Neural cell (in vitro differentiated cells): Measurements from ENCODE around the gene TRIM29. TPM values are rescaled to one million over a fixed set of nuclear protein-coding genes. Genes with fewer than 3 reads are reported as not detected.
A peak's percentile ranks its signal among the peaks of the same experiment; 100 is the strongest.

Experiments
- H2AFZ ChIP-seq: fragments of 200-600, 300-800 bp; sonication (generic), shearing (Covaris generic); 2 replicates; pipeline ENCODE4 v1.6.0; 2014; ENCODE audit warnings: low read depth, mild to moderate bottlenecking, antibody characterized with exemption, low read length, moderate library complexity
- H3F3A ChIP-seq: fragments of 200-600 bp; shearing (Covaris generic); 2 replicates; pipeline ENCODE4 v1.6.1; 2016; ENCODE audit warnings: mild to moderate bottlenecking, moderate library complexity, mixed read lengths, antibody characterized with exemption, low read length; ENCODE audit not compliant: insufficient read depth, poor library complexity, severe bottlenecking
- H3K27ac ChIP-seq: fragments of 200-600, 300-800 bp; sonication (generic), shearing (Covaris generic); 2 replicates; pipeline ENCODE4 v1.5.1; 2014; ENCODE audit warnings: mild to moderate bottlenecking, low read length, moderate library complexity
- H3K27me3 ChIP-seq: fragments of 300-800, 200-600 bp; sonication (generic), shearing (Covaris generic); 2 replicates; pipeline ENCODE4 v1.6.0; 2014; ENCODE audit warnings: mild to moderate bottlenecking, low read depth, low read length, moderate library complexity; ENCODE audit not compliant: insufficient read depth
- H3K36me3 ChIP-seq: fragments of 300-800, 200-600 bp; sonication (generic), shearing (Covaris generic); 2 replicates; pipeline ENCODE4 v1.5.1; 2014; ENCODE audit warnings: mild to moderate bottlenecking, antibody characterized with exemption, low read length, moderate library complexity; ENCODE audit not compliant: insufficient read depth
- H3K4me2 ChIP-seq: fragments of 300-800, 200-600 bp; sonication (generic), shearing (Covaris generic); 2 replicates; pipeline ENCODE4 v1.6.0; 2014; ENCODE audit warnings: mild to moderate bottlenecking, low read length
- H3K4me3 ChIP-seq: fragments of 300-800, 200-600 bp; sonication (generic), shearing (Covaris generic); 2 replicates; pipeline ENCODE4 v1.5.1; 2014; ENCODE audit warnings: mild to moderate bottlenecking, low read length, moderate library complexity
- H3K79me2 ChIP-seq: fragments of 200-600 bp; shearing (Covaris generic); replicated peaks from 2 replicates; pipeline ENCODE4 v1.6.0; 2014; ENCODE audit warnings: mild to moderate bottlenecking, low read length, moderate library complexity; ENCODE audit not compliant: insufficient read depth
- H3K9ac ChIP-seq: fragments of 300-800, 200-600 bp; sonication (generic), shearing (Covaris generic); 2 replicates; pipeline ENCODE4 v1.6.1; 2016; ENCODE audit warnings: mild to moderate bottlenecking, low read length, mixed read lengths
- H3K9me2 ChIP-seq: fragments of 200-600 bp; shearing (Covaris generic); 2 replicates; pipeline ENCODE4 v1.6.1; 2016; ENCODE audit warnings: mild to moderate bottlenecking, low read length, mixed read lengths; ENCODE audit not compliant: insufficient read depth
- H3K9me3 ChIP-seq: fragments of 200-600, 300-800 bp; sonication (generic), shearing (Covaris generic); 2 replicates; pipeline ENCODE4 v1.6.1; 2016; ENCODE audit warnings: mild to moderate bottlenecking, mixed run types, low read length, moderate library complexity, mixed read lengths
- H4K20me1 ChIP-seq: fragments of 200-600 bp; shearing (Covaris generic); 2 replicates; pipeline ENCODE4 v1.6.1; 2016; ENCODE audit warnings: mild to moderate bottlenecking, mixed run types; ENCODE audit not compliant: insufficient read depth
- EP300 ChIP-seq: fragments of 450-650 bp; conservative IDR thresholded peaks from 2 replicates; pipeline ENCODE4 v1.6.1; 2014; ENCODE audit warnings: antibody characterized with exemption, mild to moderate bottlenecking, moderate library complexity; ENCODE audit not compliant: poor library complexity, severe bottlenecking
- EZH2 ChIP-seq: fragments of 200-600, 300-800 bp; shearing (Covaris generic), sonication (generic); IDR thresholded peaks from 2 replicates; pipeline ENCODE4 v1.6.1; 2014; ENCODE audit warnings: antibody characterized with exemption, low read length, borderline replicate concordance, mild to moderate bottlenecking; ENCODE audit not compliant: insufficient read depth, poor library complexity, severe bottlenecking
- MXI1 ChIP-seq: fragments of 450-650 bp; conservative IDR thresholded peaks from 2 replicates; pipeline ENCODE4 v1.6.1; 2014; ENCODE audit warnings: antibody characterized with exemption, mild to moderate bottlenecking; ENCODE audit not compliant: poor library complexity, severe bottlenecking
- POLR2AphosphoS5 ChIP-seq: IDR thresholded peaks from 2 replicates; pipeline ENCODE4 v1.6.1; 2012
- RAD21 ChIP-seq: fragments of 450-650 bp; conservative IDR thresholded peaks from 2 replicates; pipeline ENCODE4 v1.6.1; 2014; ENCODE audit warnings: antibody characterized with exemption, mild to moderate bottlenecking, moderate library complexity
- SMC3 ChIP-seq: fragments of 450-650 bp; conservative IDR thresholded peaks from 2 replicates; pipeline ENCODE4 v1.6.1; 2014; ENCODE audit warnings: antibody characterized with exemption, mild to moderate bottlenecking, moderate library complexity; ENCODE audit not compliant: poor library complexity
- TAF1 ChIP-seq: IDR thresholded peaks from 2 replicates; pipeline ENCODE4 v1.6.1; 2012; ENCODE audit warnings: low read depth
- polyA plus RNA-seq: library from polyadenylated mRNA; depleted of rRNA; stranded (reverse); fragments of >200 nt; gene quantifications from 2 replicates; pipeline ENCODE4 v1.2.3, GENCODE V29; 2014
- TF ChIP-seq, protein P1 (sequence below): fragments of 450-650 bp; IDR thresholded peaks from 2 replicates; pipeline ENCODE4 v1.5.1; 2014; ENCODE audit warnings: antibody characterized with exemption, mild to moderate bottlenecking, moderate library complexity; ENCODE audit not compliant: poor library complexity, severe bottlenecking
- TF ChIP-seq, protein P2 (sequence below): IDR thresholded peaks from 2 replicates; pipeline ENCODE4 v1.6.1; 2012; ENCODE audit warnings: borderline replicate concordance

TRIM29 gene
- polyA plus RNA-seq, 1 donor from 2014 or later: 0.82 TPM

DNA sequence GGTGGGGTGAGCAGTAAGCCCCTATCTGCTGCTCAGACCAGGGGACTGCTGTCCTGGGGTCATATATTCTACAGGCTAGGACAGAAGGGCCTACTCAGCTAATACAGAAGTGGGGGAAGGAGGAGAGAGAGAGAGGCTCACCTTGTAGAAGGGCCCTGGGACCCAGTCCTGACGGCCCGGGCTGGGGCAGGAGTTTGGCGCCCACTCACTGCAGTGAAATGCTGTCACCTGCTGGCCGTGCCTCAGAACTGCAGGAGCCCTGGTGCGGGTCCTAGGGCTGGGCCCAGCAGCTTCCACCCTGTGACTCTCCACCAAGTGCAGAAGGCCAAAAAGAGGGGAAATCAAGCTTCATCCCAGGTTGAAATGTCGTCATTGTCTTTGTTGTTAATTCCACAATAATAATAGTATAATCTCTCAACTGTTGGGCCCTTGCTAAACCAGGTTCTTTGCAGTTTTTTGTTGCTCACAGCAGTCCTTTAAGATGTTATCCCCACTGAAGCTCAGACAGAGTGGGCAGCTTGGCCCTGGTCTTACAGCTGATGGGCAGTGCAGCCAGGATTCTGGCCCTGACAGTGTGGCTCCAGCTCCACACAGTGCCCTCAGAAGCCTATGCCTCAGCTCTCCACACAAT is 29.6 kb downstream of the TRIM29 start:
- Histone ChIP-seq H3K9ac (no peak overlapping the region), H4K20me1 (no peaks in the 10 kb centered on the region), H3K27me3 (no peaks in the 10 kb centered on the region), H3K4me3 (no peak overlapping the region), H2AFZ (no peak overlapping the region), H3K9me2 (no peaks in the 10 kb centered on the region), H3K27ac (no peak overlapping the region), H3K9me3 (no peaks in the 10 kb centered on the region), H3K36me3 (no peaks in the 10 kb centered on the region), H3K79me2 (no peaks in the 10 kb centered on the region), H3F3A (no peaks in the 10 kb centered on the region), H3K4me2 (no peak overlapping the region)
- TF ChIP-seq TAF1: no peak
- TF ChIP-seq EP300: peak; percentile 32
- TF ChIP-seq, protein P1, sequence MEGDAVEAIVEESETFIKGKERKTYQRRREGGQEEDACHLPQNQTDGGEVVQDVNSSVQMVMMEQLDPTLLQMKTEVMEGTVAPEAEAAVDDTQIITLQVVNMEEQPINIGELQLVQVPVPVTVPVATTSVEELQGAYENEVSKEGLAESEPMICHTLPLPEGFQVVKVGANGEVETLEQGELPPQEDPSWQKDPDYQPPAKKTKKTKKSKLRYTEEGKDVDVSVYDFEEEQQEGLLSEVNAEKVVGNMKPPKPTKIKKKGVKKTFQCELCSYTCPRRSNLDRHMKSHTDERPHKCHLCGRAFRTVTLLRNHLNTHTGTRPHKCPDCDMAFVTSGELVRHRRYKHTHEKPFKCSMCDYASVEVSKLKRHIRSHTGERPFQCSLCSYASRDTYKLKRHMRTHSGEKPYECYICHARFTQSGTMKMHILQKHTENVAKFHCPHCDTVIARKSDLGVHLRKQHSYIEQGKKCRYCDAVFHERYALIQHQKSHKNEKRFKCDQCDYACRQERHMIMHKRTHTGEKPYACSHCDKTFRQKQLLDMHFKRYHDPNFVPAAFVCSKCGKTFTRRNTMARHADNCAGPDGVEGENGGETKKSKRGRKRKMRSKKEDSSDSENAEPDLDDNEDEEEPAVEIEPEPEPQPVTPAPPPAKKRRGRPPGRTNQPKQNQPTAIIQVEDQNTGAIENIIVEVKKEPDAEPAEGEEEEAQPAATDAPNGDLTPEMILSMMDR: peak; percentile 99
- no peak for TF ChIP-seq EZH2
- no peak for TF ChIP-seq POLR2AphosphoS5
- peak; percentile 100 for TF ChIP-seq SMC3
- peak; percentile 100 for TF ChIP-seq RAD21
- TF ChIP-seq MXI1: peak; percentile 13
- TF ChIP-seq, protein P2, sequence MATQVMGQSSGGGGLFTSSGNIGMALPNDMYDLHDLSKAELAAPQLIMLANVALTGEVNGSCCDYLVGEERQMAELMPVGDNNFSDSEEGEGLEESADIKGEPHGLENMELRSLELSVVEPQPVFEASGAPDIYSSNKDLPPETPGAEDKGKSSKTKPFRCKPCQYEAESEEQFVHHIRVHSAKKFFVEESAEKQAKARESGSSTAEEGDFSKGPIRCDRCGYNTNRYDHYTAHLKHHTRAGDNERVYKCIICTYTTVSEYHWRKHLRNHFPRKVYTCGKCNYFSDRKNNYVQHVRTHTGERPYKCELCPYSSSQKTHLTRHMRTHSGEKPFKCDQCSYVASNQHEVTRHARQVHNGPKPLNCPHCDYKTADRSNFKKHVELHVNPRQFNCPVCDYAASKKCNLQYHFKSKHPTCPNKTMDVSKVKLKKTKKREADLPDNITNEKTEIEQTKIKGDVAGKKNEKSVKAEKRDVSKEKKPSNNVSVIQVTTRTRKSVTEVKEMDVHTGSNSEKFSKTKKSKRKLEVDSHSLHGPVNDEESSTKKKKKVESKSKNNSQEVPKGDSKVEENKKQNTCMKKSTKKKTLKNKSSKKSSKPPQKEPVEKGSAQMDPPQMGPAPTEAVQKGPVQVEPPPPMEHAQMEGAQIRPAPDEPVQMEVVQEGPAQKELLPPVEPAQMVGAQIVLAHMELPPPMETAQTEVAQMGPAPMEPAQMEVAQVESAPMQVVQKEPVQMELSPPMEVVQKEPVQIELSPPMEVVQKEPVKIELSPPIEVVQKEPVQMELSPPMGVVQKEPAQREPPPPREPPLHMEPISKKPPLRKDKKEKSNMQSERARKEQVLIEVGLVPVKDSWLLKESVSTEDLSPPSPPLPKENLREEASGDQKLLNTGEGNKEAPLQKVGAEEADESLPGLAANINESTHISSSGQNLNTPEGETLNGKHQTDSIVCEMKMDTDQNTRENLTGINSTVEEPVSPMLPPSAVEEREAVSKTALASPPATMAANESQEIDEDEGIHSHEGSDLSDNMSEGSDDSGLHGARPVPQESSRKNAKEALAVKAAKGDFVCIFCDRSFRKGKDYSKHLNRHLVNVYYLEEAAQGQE: no peak

DNA sequence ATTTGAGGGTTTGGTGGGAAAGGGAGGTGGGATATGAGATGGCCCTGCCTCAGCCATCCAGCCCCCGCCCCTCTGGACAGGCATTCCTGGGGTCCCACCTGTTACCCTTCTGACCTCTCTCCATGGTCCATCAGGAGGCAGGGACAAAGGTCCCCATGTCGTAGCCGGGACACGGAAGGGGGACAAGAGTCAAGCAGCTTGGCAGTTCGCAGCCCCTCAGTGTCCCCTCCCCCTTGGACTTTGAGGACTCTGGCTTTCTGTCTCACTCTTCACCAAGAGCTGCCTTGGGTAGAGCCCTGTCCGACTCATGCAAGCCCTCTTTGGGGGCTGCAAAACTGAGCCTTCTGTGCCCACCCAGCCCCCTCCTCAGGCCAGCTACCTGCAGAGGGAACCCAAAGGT is 30.2 kb downstream of the TRIM29 start:
- H3K9me2 ChIP-seq: no peaks in the 10 kb centered on the region
- no peak overlapping the region for H3K27ac ChIP-seq
- no peaks in the 10 kb centered on the region for H3K27me3 ChIP-seq
- TF ChIP-seq SMC3 (no peak), MXI1 (no peak), RAD21 (no peak), TAF1 (no peak), POLR2AphosphoS5 (no peak), EZH2 (no peak), EP300 (no peak)
- TF ChIP-seq, protein P1: no peak
- TF ChIP-seq, protein P2: no peak
- H3K4me3 ChIP-seq: no peak overlapping the region
- no peaks in the 10 kb centered on the region for H3K9me3 ChIP-seq
- no peak overlapping the region for H3K4me2 ChIP-seq
- no peaks in the 10 kb centered on the region for H3K79me2 ChIP-seq
- no peaks in the 10 kb centered on the region for H4K20me1 ChIP-seq
- no peaks in the 10 kb centered on the region for H3K36me3 ChIP-seq
- H3K9ac ChIP-seq: no peak overlapping the region
- H2AFZ ChIP-seq: no peak overlapping the region
- H3F3A ChIP-seq: no peaks in the 10 kb centered on the region
